Measurements from ENCODE around the gene SUV39H1.

Gene SUV39H1

DNA sequence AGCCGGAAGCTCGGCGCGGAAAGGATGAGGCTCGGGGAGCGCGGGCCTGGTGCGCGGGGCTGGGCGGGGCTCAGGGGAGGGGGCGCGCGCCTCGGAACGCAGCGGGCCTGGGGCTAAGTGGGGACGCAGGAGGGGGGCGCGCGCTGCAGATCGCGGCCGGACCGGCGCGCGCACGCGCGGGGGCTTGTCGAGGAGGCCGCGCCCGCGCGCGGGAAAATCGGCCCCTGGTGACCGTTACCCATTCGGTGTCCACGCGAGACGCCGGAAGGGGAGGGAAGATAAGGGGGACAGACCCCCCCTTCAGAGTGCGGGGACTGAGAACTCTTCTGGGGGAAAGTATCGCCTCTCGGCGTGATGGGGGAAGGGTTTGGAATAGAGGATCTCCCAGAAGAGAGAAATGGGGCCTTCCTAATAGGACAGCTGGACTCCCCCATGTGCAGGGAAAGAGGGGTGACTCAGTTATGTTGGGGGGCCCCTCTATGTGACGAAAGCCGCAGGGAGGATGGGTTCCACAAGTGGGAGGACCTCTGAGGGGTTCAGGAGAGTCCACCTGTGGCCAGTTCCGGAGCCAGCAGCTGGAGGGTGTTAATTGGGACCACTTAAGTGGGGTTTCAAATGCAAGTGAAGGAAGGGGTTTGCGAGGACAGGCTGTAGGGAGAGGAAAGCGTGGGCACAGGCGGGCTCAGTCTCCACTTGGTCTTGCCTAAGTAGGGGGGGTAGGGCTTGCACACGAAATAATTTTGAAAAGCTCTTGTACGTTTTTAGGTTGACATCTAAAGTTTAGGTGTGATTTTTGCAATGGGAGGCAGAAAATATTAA lies 584 bp downstream of the SUV39H1 start (continued):
- TF ChIP-seq, protein P1, sequence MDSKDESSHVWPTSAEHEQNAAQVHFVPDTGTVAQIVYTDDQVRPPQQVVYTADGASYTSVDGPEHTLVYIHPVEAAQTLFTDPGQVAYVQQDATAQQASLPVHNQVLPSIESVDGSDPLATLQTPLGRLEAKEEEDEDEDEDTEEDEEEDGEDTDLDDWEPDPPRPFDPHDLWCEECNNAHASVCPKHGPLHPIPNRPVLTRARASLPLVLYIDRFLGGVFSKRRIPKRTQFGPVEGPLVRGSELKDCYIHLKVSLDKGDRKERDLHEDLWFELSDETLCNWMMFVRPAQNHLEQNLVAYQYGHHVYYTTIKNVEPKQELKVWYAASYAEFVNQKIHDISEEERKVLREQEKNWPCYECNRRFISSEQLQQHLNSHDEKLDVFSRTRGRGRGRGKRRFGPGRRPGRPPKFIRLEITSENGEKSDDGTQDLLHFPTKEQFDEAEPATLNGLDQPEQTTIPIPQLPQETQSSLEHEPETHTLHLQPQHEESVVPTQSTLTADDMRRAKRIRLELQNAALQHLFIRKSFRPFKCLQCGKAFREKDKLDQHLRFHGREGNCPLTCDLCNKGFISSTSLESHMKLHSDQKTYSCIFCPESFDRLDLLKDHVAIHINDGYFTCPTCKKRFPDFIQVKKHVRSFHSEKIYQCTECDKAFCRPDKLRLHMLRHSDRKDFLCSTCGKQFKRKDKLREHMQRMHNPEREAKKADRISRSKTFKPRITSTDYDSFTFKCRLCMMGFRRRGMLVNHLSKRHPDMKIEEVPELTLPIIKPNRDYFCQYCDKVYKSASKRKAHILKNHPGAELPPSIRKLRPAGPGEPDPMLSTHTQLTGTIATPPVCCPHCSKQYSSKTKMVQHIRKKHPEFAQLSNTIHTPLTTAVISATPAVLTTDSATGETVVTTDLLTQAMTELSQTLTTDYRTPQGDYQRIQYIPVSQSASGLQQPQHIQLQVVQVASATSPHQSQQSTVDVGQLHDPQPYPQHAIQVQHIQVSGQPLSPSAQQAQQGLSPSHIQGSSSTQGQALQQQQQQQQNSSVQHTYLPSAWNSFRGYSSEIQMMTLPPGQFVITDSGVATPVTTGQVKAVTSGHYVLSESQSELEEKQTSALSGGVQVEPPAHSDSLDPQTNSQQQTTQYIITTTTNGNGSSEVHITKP (tag by site-specific recombination; IDR thresholded peaks at IDR 0.05) = peak; percentile 96
- peak; percentile 79 for TF ChIP-seq GLIS2 (tag by site-specific recombination; IDR thresholded peaks at IDR 0.05)
- TF ChIP-seq ZNF324 (tag by site-specific recombination; IDR thresholded peaks at IDR 0.05) = no peak
- TF ChIP-seq, protein P2, sequence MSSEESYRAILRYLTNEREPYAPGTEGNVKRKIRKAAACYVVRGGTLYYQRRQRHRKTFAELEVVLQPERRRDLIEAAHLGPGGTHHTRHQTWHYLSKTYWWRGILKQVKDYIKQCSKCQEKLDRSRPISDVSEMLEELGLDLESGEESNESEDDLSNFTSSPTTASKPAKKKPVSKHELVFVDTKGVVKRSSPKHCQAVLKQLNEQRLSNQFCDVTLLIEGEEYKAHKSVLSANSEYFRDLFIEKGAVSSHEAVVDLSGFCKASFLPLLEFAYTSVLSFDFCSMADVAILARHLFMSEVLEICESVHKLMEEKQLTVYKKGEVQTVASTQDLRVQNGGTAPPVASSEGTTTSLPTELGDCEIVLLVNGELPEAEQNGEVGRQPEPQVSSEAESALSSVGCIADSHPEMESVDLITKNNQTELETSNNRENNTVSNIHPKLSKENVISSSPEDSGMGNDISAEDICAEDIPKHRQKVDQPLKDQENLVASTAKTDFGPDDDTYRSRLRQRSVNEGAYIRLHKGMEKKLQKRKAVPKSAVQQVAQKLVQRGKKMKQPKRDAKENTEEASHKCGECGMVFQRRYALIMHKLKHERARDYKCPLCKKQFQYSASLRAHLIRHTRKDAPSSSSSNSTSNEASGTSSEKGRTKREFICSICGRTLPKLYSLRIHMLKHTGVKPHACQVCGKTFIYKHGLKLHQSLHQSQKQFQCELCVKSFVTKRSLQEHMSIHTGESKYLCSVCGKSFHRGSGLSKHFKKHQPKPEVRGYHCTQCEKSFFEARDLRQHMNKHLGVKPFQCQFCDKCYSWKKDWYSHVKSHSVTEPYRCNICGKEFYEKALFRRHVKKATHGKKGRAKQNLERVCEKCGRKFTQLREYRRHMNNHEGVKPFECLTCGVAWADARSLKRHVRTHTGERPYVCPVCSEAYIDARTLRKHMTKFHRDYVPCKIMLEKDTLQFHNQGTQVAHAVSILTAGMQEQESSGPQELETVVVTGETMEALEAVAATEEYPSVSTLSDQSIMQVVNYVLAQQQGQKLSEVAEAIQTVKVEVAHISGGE (tag by site-specific recombination; conservative IDR thresholded peaks at IDR 0.05; ENCODE audit: low read depth) = 0 out of 2 replicates have a peak, but pooled peaks have one; percentile 22
- TF ChIP-seq SP3 (tag by site-specific recombination; IDR thresholded peaks at IDR 0.05) = no peak
- TF ChIP-seq SP2 (tag by site-specific recombination; IDR thresholded peaks at IDR 0.05) = peak; percentile 22

DNA sequence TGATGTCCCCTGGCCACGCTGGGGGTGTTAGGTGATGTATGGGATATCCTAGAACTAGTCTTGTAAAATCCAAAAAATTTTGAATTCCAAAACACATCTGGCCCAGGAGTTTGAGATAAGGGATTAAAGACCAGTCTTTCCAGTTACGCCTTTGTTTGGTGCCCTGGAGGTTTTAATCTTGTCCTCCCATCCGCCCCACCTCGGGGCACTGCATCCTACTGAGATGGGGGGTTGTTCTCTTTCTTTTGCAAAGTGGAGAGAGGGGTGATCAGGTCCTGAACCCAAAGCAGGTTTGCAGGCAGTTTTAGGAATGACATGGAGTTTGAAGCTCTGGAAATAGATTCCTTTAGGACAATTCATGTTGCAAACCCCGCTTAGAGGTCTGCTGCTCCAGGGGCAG lies 1.8 kb downstream of the SUV39H1 start:
- POLR2A ChIA-PET = no interaction called here

More for the DNA sequence above, 1.8 kb downstream of the SUV39H1 start:
- Histone ChIP-seq H3K4me1 (ENCODE audit: control insufficient read depth, insufficient read depth, low read length) (no peaks in the 10 kb centered on the region), H3K4me3 (ENCODE audit: low read depth, low read length) (no peak overlapping the region), H3K9me3 (ENCODE audit: control insufficient read depth, insufficient read depth, low read depth, low read length) (no peaks in the 10 kb centered on the region), H3K27ac (ENCODE audit: extremely low read depth, low read depth, low read length) (no peak overlapping the region), H3K36me3 (ENCODE audit: control insufficient read depth in 2 of 2, insufficient read depth in 1 of 2, low read length in 2 of 2) (peaks cover 0 to 49% of the 10 kb centered on the region in 2 experiments; a peak in 2 of 3 replicates)
- TF ChIP-seq ZNF169 (tag by site-specific recombination; IDR thresholded peaks at IDR 0.05) = no peak
- no peak for TF ChIP-seq ZNF571 (tag by site-specific recombination; IDR thresholded peaks at IDR 0.05)
- no peak for TF ChIP-seq ZNF174 (tag by site-specific recombination; IDR thresholded peaks at IDR 0.05)
- no peak for TF ChIP-seq ZNF146 (tag by site-specific recombination; IDR thresholded peaks at IDR 0.05)
- no peak for TF ChIP-seq FEZF1 (tag by site-specific recombination; IDR thresholded peaks at IDR 0.05)
- TF ChIP-seq KLF10 (tag by site-specific recombination; IDR thresholded peaks at IDR 0.05) = no peak
- no peak for TF ChIP-seq ZFP41 (tag by site-specific recombination; IDR thresholded peaks at IDR 0.05; ENCODE audit: borderline replicate concordance)
- TF ChIP-seq, protein P3, sequence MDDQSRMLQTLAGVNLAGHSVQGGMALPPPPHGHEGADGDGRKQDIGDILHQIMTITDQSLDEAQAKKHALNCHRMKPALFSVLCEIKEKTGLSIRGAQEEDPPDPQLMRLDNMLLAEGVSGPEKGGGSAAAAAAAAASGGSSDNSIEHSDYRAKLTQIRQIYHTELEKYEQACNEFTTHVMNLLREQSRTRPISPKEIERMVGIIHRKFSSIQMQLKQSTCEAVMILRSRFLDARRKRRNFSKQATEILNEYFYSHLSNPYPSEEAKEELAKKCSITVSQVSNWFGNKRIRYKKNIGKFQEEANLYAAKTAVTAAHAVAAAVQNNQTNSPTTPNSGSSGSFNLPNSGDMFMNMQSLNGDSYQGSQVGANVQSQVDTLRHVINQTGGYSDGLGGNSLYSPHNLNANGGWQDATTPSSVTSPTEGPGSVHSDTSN (CRISPR knock-in tag; IDR thresholded peaks at IDR 0.05) = no peak
- TF ChIP-seq ZNF530 (tag by site-specific recombination; IDR thresholded peaks at IDR 0.05; ENCODE audit: low read depth) = no peak
- TF ChIP-seq ZBTB48 (tag by site-specific recombination; IDR thresholded peaks at IDR 0.05) = no peak
- TF ChIP-seq ZNF664 (tag by site-specific recombination; IDR thresholded peaks at IDR 0.05) = no peak
- TF ChIP-seq ZNF514 (tag by site-specific recombination; IDR thresholded peaks at IDR 0.05) = no peak
- TF ChIP-seq, protein P4, sequence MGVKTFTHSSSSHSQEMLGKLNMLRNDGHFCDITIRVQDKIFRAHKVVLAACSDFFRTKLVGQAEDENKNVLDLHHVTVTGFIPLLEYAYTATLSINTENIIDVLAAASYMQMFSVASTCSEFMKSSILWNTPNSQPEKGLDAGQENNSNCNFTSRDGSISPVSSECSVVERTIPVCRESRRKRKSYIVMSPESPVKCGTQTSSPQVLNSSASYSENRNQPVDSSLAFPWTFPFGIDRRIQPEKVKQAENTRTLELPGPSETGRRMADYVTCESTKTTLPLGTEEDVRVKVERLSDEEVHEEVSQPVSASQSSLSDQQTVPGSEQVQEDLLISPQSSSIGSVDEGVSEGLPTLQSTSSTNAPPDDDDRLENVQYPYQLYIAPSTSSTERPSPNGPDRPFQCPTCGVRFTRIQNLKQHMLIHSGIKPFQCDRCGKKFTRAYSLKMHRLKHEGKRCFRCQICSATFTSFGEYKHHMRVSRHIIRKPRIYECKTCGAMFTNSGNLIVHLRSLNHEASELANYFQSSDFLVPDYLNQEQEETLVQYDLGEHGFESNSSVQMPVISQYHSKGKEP (tag by site-specific recombination; IDR thresholded peaks at IDR 0.05) = no peak
- TF ChIP-seq, protein P5, sequence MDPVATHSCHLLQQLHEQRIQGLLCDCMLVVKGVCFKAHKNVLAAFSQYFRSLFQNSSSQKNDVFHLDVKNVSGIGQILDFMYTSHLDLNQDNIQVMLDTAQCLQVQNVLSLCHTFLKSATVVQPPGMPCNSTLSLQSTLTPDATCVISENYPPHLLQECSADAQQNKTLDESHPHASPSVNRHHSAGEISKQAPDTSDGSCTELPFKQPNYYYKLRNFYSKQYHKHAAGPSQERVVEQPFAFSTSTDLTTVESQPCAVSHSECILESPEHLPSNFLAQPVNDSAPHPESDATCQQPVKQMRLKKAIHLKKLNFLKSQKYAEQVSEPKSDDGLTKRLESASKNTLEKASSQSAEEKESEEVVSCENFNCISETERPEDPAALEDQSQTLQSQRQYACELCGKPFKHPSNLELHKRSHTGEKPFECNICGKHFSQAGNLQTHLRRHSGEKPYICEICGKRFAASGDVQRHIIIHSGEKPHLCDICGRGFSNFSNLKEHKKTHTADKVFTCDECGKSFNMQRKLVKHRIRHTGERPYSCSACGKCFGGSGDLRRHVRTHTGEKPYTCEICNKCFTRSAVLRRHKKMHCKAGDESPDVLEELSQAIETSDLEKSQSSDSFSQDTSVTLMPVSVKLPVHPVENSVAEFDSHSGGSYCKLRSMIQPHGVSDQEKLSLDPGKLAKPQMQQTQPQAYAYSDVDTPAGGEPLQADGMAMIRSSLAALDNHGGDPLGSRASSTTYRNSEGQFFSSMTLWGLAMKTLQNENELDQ (tag by site-specific recombination; IDR thresholded peaks at IDR 0.05; ENCODE audit: low read depth) = no peak
- no peak for TF ChIP-seq ZNF16 (tag by site-specific recombination; IDR thresholded peaks at IDR 0.05; ENCODE audit: low read depth)
- no peak for TF ChIP-seq ZNF747 (tag by site-specific recombination; IDR thresholded peaks at IDR 0.05)
- CTCF ChIA-PET = no interaction called here
